Upper lobe of right lung (tissue), 1 donor: ENCODE results near the gene GRID2. TPM values are rescaled to one million over a fixed set of nuclear protein-coding genes. Genes with fewer than 3 reads are reported as not detected.
"Not testable (repeated sequence)": the region's sequence is repeated elsewhere in the genome, so short reads cannot be mapped to it uniquely, and the experiment has no call there.

Experiments
- ATAC-seq: fragments of 200-7000 bp; cut with Tn5 transposase; one replicate; pipeline ENCODE4 v1.9.1; 2020; ENCODE audit warnings: mild to moderate bottlenecking, moderate library complexity
- DNase-seq: peaks from one replicate; pipeline ENCODE4 v3.0.0-alpha.2; 2020
- H3K27ac ChIP-seq: fragments of 200-600 bp; one replicate; pipeline ENCODE4 v1.8.0; 2022
- H3K27me3 ChIP-seq: fragments of 200-600 bp; one replicate; pipeline ENCODE4 v1.8.0; 2022; ENCODE audit warnings: mild to moderate bottlenecking
- H3K36me3 ChIP-seq: fragments of 200-600 bp; one replicate; pipeline ENCODE4 v1.8.0; 2022
- H3K4me1 ChIP-seq: fragments of 200-600 bp; one replicate; pipeline ENCODE4 v1.8.0; 2022
- H3K4me3 ChIP-seq: fragments of 200-600 bp; one replicate; pipeline ENCODE4 v1.8.0; 2022; ENCODE audit warnings: mild to moderate bottlenecking
- H3K9me3 ChIP-seq: fragments of 200-600 bp; one replicate; pipeline ENCODE4 v1.8.0; 2022
- CTCF ChIP-seq: fragments of 200-600 bp; IDR thresholded peaks from one replicate; pipeline ENCODE4 v1.8.0; 2022; ENCODE audit warnings: antibody characterized with exemption
- intact Hi-C: fragments of 100-400 bp; cut with DNase I; formaldehyde crosslinking; loops from one replicate; pipeline ENCODE4 v1.11.0; 2022
- total RNA-seq: library from RNA; stranded (reverse); fragmentation: NEBNext Ultra II Directional; extraction: Animal tissue kit (Norgen Biotek cat#: 25700); gene quantifications from one replicate; pipeline ENCODE4 v1.2.1, GENCODE V29; 2021
- donor health status: DM: no; HTN: yes; CAD: no; lungs with severe emphysema.

GRID2 gene
- total RNA-seq, 1 donor from 2014 or later: not detected

GRCh38 chr4:93289241-93289640 lies 985.5 kb downstream of the GRID2 start:
- Histone ChIP-seq H3K9me3 (no peaks in the 10 kb centered on the region), H3K36me3 (no peaks in the 10 kb centered on the region), H3K4me3 (no peak overlapping the region), H3K27me3 (no peaks in the 10 kb centered on the region), H3K4me1 (no peaks in the 10 kb centered on the region), H3K27ac (no peak overlapping the region)
- no peak for TF ChIP-seq CTCF
- DNase-seq: no peak
- intact Hi-C loops: no loop called here
- no peak for ATAC-seq

GRCh38 chr4:93289831-93290230 lies 986.1 kb downstream of the GRID2 start:
- no peaks in the 10 kb centered on the region for H3K36me3 ChIP-seq
- no peaks in the 10 kb centered on the region for H3K27me3 ChIP-seq
- H3K27ac ChIP-seq: no peak overlapping the region
- TF ChIP-seq CTCF: no peak
- intact Hi-C loops: no loop called here
- H3K9me3 ChIP-seq: no peaks in the 10 kb centered on the region
- no peak overlapping the region for H3K4me3 ChIP-seq
- no peak for ATAC-seq
- H3K4me1 ChIP-seq: no peaks in the 10 kb centered on the region
- DNase-seq: no peak

- H3K27me3 ChIP-seq: no peaks in the 10 kb centered on the region
- ATAC-seq (no peak), DNase-seq (no peak)
- no peaks in the 10 kb centered on the region for H3K36me3 ChIP-seq
- H3K4me1 ChIP-seq: no peaks in the 10 kb centered on the region
- no peak for TF ChIP-seq CTCF
- no peak overlapping the region for H3K27ac ChIP-seq
- no peaks in the 10 kb centered on the region for H3K9me3 ChIP-seq
- H3K4me3 ChIP-seq: no peak overlapping the region
- intact Hi-C loops: no loop called here
Observed at GRCh38 chr4:93299118-93299517, 995.4 kb downstream of the GRID2 start.

- H3K27ac ChIP-seq, intact Hi-C loops: not testable (repeated sequence)
Observed at GRCh38 chr4:93300780-93301555, 997.2 kb downstream of the GRID2 start.

GRCh38 chr4:93302310-93302709 lies 998.5 kb downstream of the GRID2 start:
- intact Hi-C loops: no loop called here
- no peaks in the 10 kb centered on the region for H3K9me3 ChIP-seq

More at GRCh38 chr4:93300780-93301555, 997.2 kb downstream of the GRID2 start:
- H3K36me3 ChIP-seq, H3K27me3 ChIP-seq, ATAC-seq, H3K4me3 ChIP-seq, H3K4me1 ChIP-seq, DNase-seq, H3K9me3 ChIP-seq: not testable (repeated sequence)

GRCh38 chr4:93303440-93303839 lies 999.7 kb downstream of the GRID2 start:
- intact Hi-C loops: no loop called here
- DNase-seq (no peak), ATAC-seq (no peak)
- Histone ChIP-seq H3K4me3 (no peak overlapping the region), H3K27me3 (no peaks in the 10 kb centered on the region), H3K36me3 (no peaks in the 10 kb centered on the region), H3K9me3 (no peaks in the 10 kb centered on the region), H3K4me1 (no peaks in the 10 kb centered on the region), H3K27ac (no peak overlapping the region)
- no peak for TF ChIP-seq CTCF

More at GRCh38 chr4:93302310-93302709, 998.5 kb downstream of the GRID2 start:
- Histone ChIP-seq H3K36me3 (no peaks in the 10 kb centered on the region), H3K4me1 (no peaks in the 10 kb centered on the region), H3K27ac (no peak overlapping the region), H3K4me3 (no peak overlapping the region), H3K27me3 (no peaks in the 10 kb centered on the region)
- no peak for DNase-seq
- ATAC-seq: no peak
- TF ChIP-seq CTCF: no peak
